PFSK-1 (cell line): ENCODE measurements around the gene TMEM131.

Source experiments
- FOXP2 ChIP-seq: optimal IDR thresholded peaks from 2 replicates; pipeline ENCODE3; 2011; ENCODE audit warnings: borderline replicate concordance, control low read depth, inconsistent platforms; ENCODE audit not compliant: insufficient read depth; ENCODE audit errors: extremely low read length, extremely low read depth
- POLR2AphosphoS5 ChIP-seq: IDR thresholded peaks from 2 replicates; pipeline ENCODE4 v1.6.1; 2012; ENCODE audit warnings: low read depth, mild to moderate bottlenecking, control low read depth, low read length, moderate library complexity
- REST ChIP-seq, 2 experiments: IDR thresholded peaks; 2 replicates each; pipeline versions ENCODE4 v1.6.1 to v1.8.0; 2011 to 2012; ENCODE audit warnings: low read depth in 2 of 2, low read length in 2 of 2, control low read depth in 1 of 2, inconsistent platforms in 1 of 2, mild to moderate bottlenecking in 1 of 2, moderate library complexity in 1 of 2; ENCODE audit not compliant: insufficient read depth in 1 of 2
- SIN3A ChIP-seq: IDR thresholded peaks from 2 replicates; pipeline ENCODE4 v1.6.1; 2012; ENCODE audit warnings: mild to moderate bottlenecking, low read length, moderate library complexity, borderline replicate concordance; ENCODE audit not compliant: insufficient read depth
- TAF1 ChIP-seq: IDR thresholded peaks from 2 replicates; pipeline ENCODE4 v1.6.1; 2012; ENCODE audit warnings: low read length, control low read depth, borderline replicate concordance; ENCODE audit not compliant: insufficient read depth

TMEM131 gene

GRCh38 chr2:97740590-97741182 lies 255.1 kb downstream of the TMEM131 start:
- TF ChIP-seq FOXP2 (no peak), POLR2AphosphoS5 (no peak), REST (IDR thresholded peaks at IDR 0.05; ENCODE audit: insufficient read depth in 1 of 2, low read depth in 2 of 2, low read length in 2 of 2) (no peak), SIN3A (no peak), TAF1 (no peak)

GRCh38 chr2:97739893-97740245 lies 255.9 kb downstream of the TMEM131 start:
- no peak for TF ChIP-seq FOXP2
- TF ChIP-seq SIN3A: no peak
- TF ChIP-seq POLR2AphosphoS5: no peak
- no peak for TF ChIP-seq TAF1
- TF ChIP-seq REST (IDR thresholded peaks at IDR 0.05; ENCODE audit: insufficient read depth in 1 of 2, low read depth in 2 of 2, low read length in 2 of 2): no peak

GRCh38 chr2:97739020-97739892 lies 256.5 kb downstream of the TMEM131 start:
- no peak for TF ChIP-seq POLR2AphosphoS5
- TF ChIP-seq SIN3A: no peak
- no peak for TF ChIP-seq REST (IDR thresholded peaks at IDR 0.05; ENCODE audit: insufficient read depth in 1 of 2, low read depth in 2 of 2, low read length in 2 of 2)
- no peak for TF ChIP-seq FOXP2
- no peak for TF ChIP-seq TAF1

- TF ChIP-seq POLR2AphosphoS5 (no peak), FOXP2 (no peak), SIN3A (no peak), REST (IDR thresholded peaks at IDR 0.05; ENCODE audit: insufficient read depth in 1 of 2, low read depth in 2 of 2, low read length in 2 of 2) (no peak), TAF1 (no peak)
Measured at GRCh38 chr2:97738179-97739019, 257.3 kb downstream of the TMEM131 start.
